ENCODE measurements around the gene EML6.

DNA sequence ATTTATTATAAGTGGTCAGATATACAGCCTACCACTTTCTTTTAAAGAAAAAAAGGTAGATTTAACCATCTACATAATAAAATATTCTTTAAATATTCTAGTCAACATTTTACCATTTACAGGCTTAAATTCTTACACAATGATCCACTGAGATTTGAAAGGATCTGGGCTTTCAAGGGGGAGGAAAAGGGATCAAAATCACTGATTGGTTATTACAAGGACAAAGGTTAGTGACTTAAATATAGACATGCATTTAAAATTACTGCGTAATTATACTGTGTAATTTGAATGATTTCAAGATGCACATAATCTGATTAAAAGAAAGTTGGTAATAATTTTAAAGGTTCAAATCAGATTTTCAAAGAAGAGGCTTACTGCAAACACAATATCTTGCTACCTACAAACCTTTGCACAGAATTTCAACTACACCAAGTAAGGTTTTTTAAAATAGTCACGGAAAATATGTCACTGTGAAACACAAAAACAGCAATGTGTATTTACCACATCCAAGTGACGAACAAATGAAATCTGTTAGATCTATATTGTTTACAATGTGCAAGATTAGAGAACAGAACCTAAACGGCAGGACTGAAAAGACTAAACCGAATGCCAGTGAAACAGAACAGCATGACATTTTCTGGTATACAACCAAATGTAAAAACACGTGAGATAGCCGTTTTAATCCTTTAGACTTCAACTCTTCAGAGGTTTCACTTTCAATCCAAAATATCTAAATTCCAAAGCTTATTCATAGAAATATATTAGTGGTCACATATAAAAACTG, 286.0 kb downstream of the EML6 start:
- TF ChIP-seq, protein P1, sequence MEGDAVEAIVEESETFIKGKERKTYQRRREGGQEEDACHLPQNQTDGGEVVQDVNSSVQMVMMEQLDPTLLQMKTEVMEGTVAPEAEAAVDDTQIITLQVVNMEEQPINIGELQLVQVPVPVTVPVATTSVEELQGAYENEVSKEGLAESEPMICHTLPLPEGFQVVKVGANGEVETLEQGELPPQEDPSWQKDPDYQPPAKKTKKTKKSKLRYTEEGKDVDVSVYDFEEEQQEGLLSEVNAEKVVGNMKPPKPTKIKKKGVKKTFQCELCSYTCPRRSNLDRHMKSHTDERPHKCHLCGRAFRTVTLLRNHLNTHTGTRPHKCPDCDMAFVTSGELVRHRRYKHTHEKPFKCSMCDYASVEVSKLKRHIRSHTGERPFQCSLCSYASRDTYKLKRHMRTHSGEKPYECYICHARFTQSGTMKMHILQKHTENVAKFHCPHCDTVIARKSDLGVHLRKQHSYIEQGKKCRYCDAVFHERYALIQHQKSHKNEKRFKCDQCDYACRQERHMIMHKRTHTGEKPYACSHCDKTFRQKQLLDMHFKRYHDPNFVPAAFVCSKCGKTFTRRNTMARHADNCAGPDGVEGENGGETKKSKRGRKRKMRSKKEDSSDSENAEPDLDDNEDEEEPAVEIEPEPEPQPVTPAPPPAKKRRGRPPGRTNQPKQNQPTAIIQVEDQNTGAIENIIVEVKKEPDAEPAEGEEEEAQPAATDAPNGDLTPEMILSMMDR (IDR thresholded peaks at IDR 0.05) = no peak
- TF ChIP-seq POLR2A (IDR thresholded peaks at IDR 0.05) = no peak
- TF ChIP-seq EP300 (IDR thresholded peaks at IDR 0.05) = no peak
